H1 (cell line): Measurements from ENCODE around the gene AARSD1. TPM values are rescaled to one million over a fixed set of nuclear protein-coding genes. Genes with fewer than 3 reads are reported as not detected.
A peak's percentile ranks its signal among the peaks of the same experiment; 100 is the strongest.

Source experiments
- CTCF ChIA-PET: fragments of 300-600 bp; sonication (Branson Sonifier 250); formaldehyde crosslinking; loops from one replicate; lab custom pipeline; 2021; ENCODE audit not compliant: partially characterized antibody; lab: Charles Lee
- POLR2A ChIA-PET: fragments of 300-600 bp; sonication (Branson Sonifier 250); formaldehyde crosslinking; loops from one replicate; lab custom pipeline; 2021; ENCODE audit warnings: inconsistent platforms; ENCODE audit not compliant: partially characterized antibody; lab: Charles Lee
- DNase-seq, 2 experiments: peaks; one replicate each; pipeline versions ENCODE4 v3.0.0 to v3.0.0-alpha.2; 2010 to 2022; ENCODE audit warnings: low spot score in 2 of 2, low read depth in 1 of 2, mixed read lengths in 1 of 2
- FAIRE-seq: peaks from 2 replicates; lab custom pipeline; 2011; peaks lifted over from hg19 to GRCh38; lab: Jason Lieb, UNC
- H2AFZ ChIP-seq: 2 replicates; pipeline ENCODE4 v1.8.1; 2012; ENCODE audit warnings: low read length, inconsistent platforms
- H2AK5ac ChIP-seq: 2 replicates; pipeline ENCODE4 v1.6.1; 2013; ENCODE audit warnings: low read depth, low read length
- H2BK120ac ChIP-seq: replicated peaks from 2 replicates; pipeline ENCODE3; 2013; ENCODE audit warnings: low read depth, low read length, inconsistent platforms
- H2BK12ac ChIP-seq: 2 replicates; pipeline ENCODE4 v1.6.1; 2013; ENCODE audit warnings: low read depth, low read length
- H2BK15ac ChIP-seq: 2 replicates; pipeline ENCODE4 v1.6.1; 2013; ENCODE audit warnings: low read length
- H2BK20ac ChIP-seq: 2 replicates; pipeline ENCODE4 v1.6.1; 2013; ENCODE audit warnings: low read length
- H2BK5ac ChIP-seq: 2 replicates; pipeline ENCODE4 v1.6.1; 2013; ENCODE audit warnings: low read depth, low read length
- H3K14ac ChIP-seq: 2 replicates; pipeline ENCODE4 v1.6.1; 2013; ENCODE audit warnings: inconsistent platforms; ENCODE audit not compliant: insufficient read length
- H3K18ac ChIP-seq: 2 replicates; pipeline ENCODE4 v1.6.1; 2013; ENCODE audit warnings: low read length; ENCODE audit errors: extremely low read depth
- H3K23ac ChIP-seq: 2 replicates; pipeline ENCODE4 v1.6.1; 2013; ENCODE audit warnings: inconsistent platforms; ENCODE audit not compliant: insufficient read length
- H3K23me2 ChIP-seq: 2 replicates; pipeline ENCODE4 v1.6.1; 2013; ENCODE audit warnings: low read depth, low read length
- H3K27ac ChIP-seq: 2 replicates; pipeline ENCODE4 v1.6.1; 2011; ENCODE audit warnings: low read depth, low read length, inconsistent platforms
- H3K27me3 ChIP-seq, 4 experiments: replicated peaks in 1 of 4; 1 replicate in 1 of 4; 2 replicates in 3 of 4; pipeline versions ENCODE4 v1.6.1 to v1.8.1; 2011 to 2013; ENCODE audit warnings: low read length in 3 of 4, mild to moderate bottlenecking in 3 of 4, inconsistent platforms in 2 of 4, mixed read lengths in 2 of 4, moderate library complexity in 1 of 4; ENCODE audit not compliant: control insufficient read depth in 3 of 4, insufficient read depth in 3 of 4; ENCODE audit errors: extremely low read depth in 1 of 4
- H3K36me3 ChIP-seq, 4 experiments: 2 replicates each; pipeline versions ENCODE4 v1.6.1 to v1.8.1; 2011 to 2013; ENCODE audit warnings: mild to moderate bottlenecking in 4 of 4, low read length in 3 of 4, moderate library complexity in 2 of 4, control low read depth in 1 of 4, inconsistent platforms in 1 of 4; ENCODE audit not compliant: insufficient read depth in 4 of 4, control insufficient read depth in 2 of 4
- H3K4ac ChIP-seq: replicated peaks from 2 replicates; pipeline ENCODE3; 2013; ENCODE audit warnings: low read length, low read depth, mixed read lengths, inconsistent platforms; ENCODE audit not compliant: insufficient read length
- H3K4me1 ChIP-seq, 4 experiments: replicated peaks in 1 of 4; 1 replicate in 1 of 4; 2 replicates in 3 of 4; pipeline versions ENCODE4 v1.6.1 to v1.8.1; 2011 to 2013; ENCODE audit warnings: low read length in 3 of 4, inconsistent platforms in 2 of 4, mixed read lengths in 1 of 4; ENCODE audit not compliant: insufficient read depth in 4 of 4, control insufficient read depth in 3 of 4
- H3K4me2 ChIP-seq, 2 experiments: 2 replicates each; pipeline versions ENCODE4 v1.6.1 to v1.8.1; 2011 to 2013; ENCODE audit warnings: low read depth in 2 of 2, low read length in 2 of 2, control low read depth in 1 of 2, inconsistent platforms in 1 of 2, mild to moderate bottlenecking in 1 of 2; ENCODE audit not compliant: insufficient read depth in 1 of 2
- H3K4me3 ChIP-seq, 4 experiments: fragments of 200-600, 300-600 bp in 1 of 4; sonication (generic), shearing (Covaris generic), sonication (Bioruptor Twin) in 1 of 4; 2 replicates each; pipeline versions ENCODE4 v1.5.1 to v1.8.1; 2011 to 2016; ENCODE audit warnings: low read length in 4 of 4, low read depth in 3 of 4, control low read depth in 2 of 4, inconsistent platforms in 2 of 4, mild to moderate bottlenecking in 2 of 4, mixed read lengths in 1 of 4, moderate library complexity in 1 of 4; ENCODE audit not compliant: insufficient read depth in 2 of 4; ENCODE audit errors: extremely low read depth in 1 of 4
- H3K56ac ChIP-seq: replicated peaks from 2 replicates; pipeline ENCODE3; 2013; ENCODE audit warnings: low read depth, mild to moderate bottlenecking, mixed read lengths, low read length, inconsistent platforms; ENCODE audit not compliant: insufficient read length
- H3K79me1 ChIP-seq: 2 replicates; pipeline ENCODE4 v1.6.1; 2013; ENCODE audit warnings: low read depth, low read length, control low read depth
- H3K79me2 ChIP-seq, 2 experiments: 2 replicates each; pipeline versions ENCODE4 v1.6.1 to v1.8.1; 2012 to 2013; ENCODE audit warnings: low read length in 2 of 2, mild to moderate bottlenecking in 2 of 2, inconsistent platforms in 1 of 2; ENCODE audit not compliant: insufficient read depth in 2 of 2, control insufficient read depth in 1 of 2
- H3K9ac ChIP-seq, 4 experiments: replicated peaks in 1 of 4; 1 replicate in 1 of 4; 2 replicates in 3 of 4; pipeline versions ENCODE4 v1.6.1 to v1.8.1; 2011 to 2013; ENCODE audit warnings: low read depth in 3 of 4, low read length in 3 of 4, control low read depth in 2 of 4, mild to moderate bottlenecking in 2 of 4, moderate library complexity in 2 of 4, inconsistent platforms in 1 of 4; ENCODE audit errors: extremely low read depth in 1 of 4
- H3K9me3 ChIP-seq, 2 experiments: 2 replicates each; pipeline versions ENCODE4 v1.6.1 to v1.8.1; 2012 to 2013; ENCODE audit warnings: mild to moderate bottlenecking in 2 of 2, moderate library complexity in 2 of 2, control low read depth in 1 of 2, inconsistent platforms in 1 of 2, low read depth in 1 of 2, low read length in 1 of 2, mixed read lengths in 1 of 2; ENCODE audit not compliant: insufficient read depth in 2 of 2
- H4K20me1 ChIP-seq, 2 experiments: replicated peaks in 1 of 2; 2 replicates each; pipeline versions ENCODE3 to v1.8.1; 2011 to 2013; ENCODE audit warnings: inconsistent platforms in 2 of 2, low read length in 2 of 2, mild to moderate bottlenecking in 1 of 2; ENCODE audit not compliant: insufficient read depth in 2 of 2, control insufficient read depth in 1 of 2
- H4K5ac ChIP-seq: 2 replicates; pipeline ENCODE4 v1.6.1; 2013; ENCODE audit warnings: low read length, low read depth, mixed read lengths, inconsistent platforms; ENCODE audit not compliant: insufficient read length
- H4K8ac ChIP-seq: 2 replicates; pipeline ENCODE4 v1.8.0; 2013; ENCODE audit warnings: mild to moderate bottlenecking, moderate library complexity, low read length, inconsistent platforms; ENCODE audit not compliant: insufficient read depth; ENCODE audit errors: extremely low read depth
- H4K91ac ChIP-seq: replicated peaks from 2 replicates; pipeline ENCODE3; 2013; ENCODE audit warnings: low read length, mixed read lengths, inconsistent platforms; ENCODE audit not compliant: insufficient read length
- RBBP5 ChIP-seq: IDR thresholded peaks from 2 replicates; pipeline ENCODE4 v1.7.1; 2012; ENCODE audit warnings: low read depth, mild to moderate bottlenecking, inconsistent platforms, low read length, moderate library complexity, borderline replicate concordance
- SIRT6 ChIP-seq: IDR thresholded peaks from one replicate; pipeline ENCODE4 v1.7.1; 2012; ENCODE audit warnings: low read length, inconsistent platforms
- WGBS, 2 experiments: shearing (Covaris generic) in 1 of 2; methylation state at CpG; one replicate each; pipeline versions ENCODE4 v1.1.6 to v1.1.7; 2013 to 2015; ENCODE audit warnings: low lambda C conversion rate in 2 of 2, mixed read lengths in 2 of 2, inconsistent platforms in 1 of 2, low coverage in 1 of 2, missing lambda C conversion rate in 1 of 2; ENCODE audit not compliant: insufficient replicate concordance in 2 of 2, insufficient coverage in 1 of 2, insufficient read length in 1 of 2; ENCODE audit errors: extremely low coverage in 1 of 2, missing lambda C conversion rate in 1 of 2; 5-methylcytosine and 5-hydroxymethylcytosine counted together
- polyA plus RNA-seq, 7 experiments: library from polyadenylated mRNA; depleted of rRNA in 3 of 7; stranded (reverse) in 5 of 7; unstranded in 2 of 7; fragments of >200 nt in 5 of 7; fragments of 200-250 nt in 2 of 7; gene quantifications; 1 replicate in 5 of 7; 2 replicates in 1 of 7; 4 replicates in 1 of 7; pipeline versions ENCODE4 v1.2.1 to v1.2.3, GENCODE V29; 2011 to 2013; ENCODE audit warnings: missing spikeins in 2 of 7, mixed read lengths in 2 of 7
- total RNA-seq: library from RNA; stranded (reverse); fragmentation: NEBNext Ultra II Directional; extraction: Animal tissue kit (Norgen Biotek cat#: 25700); gene quantifications from 2 replicates; pipeline ENCODE4 v1.2.1, GENCODE V29; 2021

The AARSD1 gene
- total and polyA plus RNA-seq, 2 of the 8 experiments (the other 6 are each of a cell fraction or from before 2014, with no cell fraction given): 51.5 to 58.8 TPM

GRCh38 chr17:42920106-42920900 is 44.0 kb downstream of the AARSD1 start:
- Histone ChIP-seq H4K5ac (no peak overlapping the region), H3K79me2 (no peaks in the 10 kb centered on the region), H3K23ac (no peak overlapping the region), H3K9me3 (no peaks in the 10 kb centered on the region), H2BK5ac (no peak overlapping the region), H4K20me1 (no peaks in the 10 kb centered on the region), H3K4me2 (no peak overlapping the region), H3K36me3 (no peaks in the 10 kb centered on the region), H3K9ac (no peak overlapping the region), H3K79me1 (no peaks in the 10 kb centered on the region), H3K18ac (no peak overlapping the region), H3K56ac (no peak overlapping the region), H2BK120ac (no peak overlapping the region), H2BK12ac (0 out of 2 replicates have a peak overlapping the region, but pooled peaks have one; percentile 11), H3K23me2 (no peaks in the 10 kb centered on the region), H2BK20ac (no peak overlapping the region), H2BK15ac (no peak overlapping the region), H3K27me3 (no peaks in the 10 kb centered on the region), H2AK5ac (no peak overlapping the region), H4K91ac (no peak overlapping the region), H3K14ac (no peak overlapping the region), H2AFZ (no peak overlapping the region), H3K4me1 (peaks cover 0 to 12% (median 0%) of the 10 kb centered on the region in 4 experiments; a peak in 2 of 7 replicates), H3K4ac (no peak overlapping the region), H3K4me3 (no peak overlapping the region), H4K8ac (no peak overlapping the region), H3K27ac (no peak overlapping the region)
- ChIA-PET CTCF (interaction anchor here (0.6 to 3.7 kb wide), 11 partner anchors 9 to 98 kb away, joined by 3 to 18 read pairs (median 4); no protein-coding TSS in a partner anchor), POLR2A (interaction anchor here (2.1 to 3.7 kb wide), 2 partner anchors 9 to 81 kb away, joined by 4 to 11 read pairs; no protein-coding TSS in a partner anchor)
- DNase-seq: no peak
- FAIRE-seq: no peak
- WGBS, 2 experiments: 86% methylated on average over 10 of the region's 10 CpGs; no CpG with 5 or more reads in 1 of the 2 experiments
- no peak for TF ChIP-seq SIRT6
- TF ChIP-seq RBBP5: no peak
